K562 (cell line): ENCODE measurements around the gene GIGYF2. TPM values are rescaled to one million over a fixed set of nuclear protein-coding genes. Genes with fewer than 3 reads are reported as not detected.

Source experiments
- ATAC-seq: fragments of 200-7000 bp; cut with Tn5 transposase; 3 replicates; pipeline ENCODE4 v1.9.1; 2020; ENCODE audit warnings: moderate library complexity
- BruUV-seq: library from RNA; stranded (reverse); fragments of 400-500 nt; replicated peaks from 2 replicates; lab custom pipeline; 2021; lab: Mats Ljungman, UMichigan
- CTCF ChIA-PET: fragments of 300-600 bp; formaldehyde crosslinking; extraction: SDS; loops from one replicate; lab custom pipeline; 2021; ENCODE audit warnings: low intra/inter-chr PET ratio; lab: Yijun Ruan, JAX
- POLR2A ChIA-PET: fragments of 300-600, 350-650 bp; sonication (Branson Sonifier 250); formaldehyde crosslinking; extraction: SDS; loops from one replicate; lab custom pipeline; 2021; ENCODE audit warnings: antibody characterized with exemption, inconsistent platforms; lab: Yijun Ruan, JAX
- DNase-seq, 4 experiments: peaks; one replicate each; pipeline versions ENCODE4 v3.0.0 to v3.0.0-alpha.2; 2011 to 2018; ENCODE audit warnings: low spot score in 3 of 4, mixed read lengths in 3 of 4; ENCODE audit errors: extremely low read depth in 1 of 4
- FAIRE-seq: peaks from 2 replicates; lab custom pipeline; 2011; peaks lifted over from hg19 to GRCh38; lab: Jason Lieb, UNC
- H2AFZ ChIP-seq: 2 replicates; pipeline ENCODE4 v1.6.0; 2011; ENCODE audit warnings: low read depth, low read length, control low read depth, inconsistent platforms
- H3K27ac ChIP-seq: fragments of 200-600 bp; 3 replicates; pipeline ENCODE4 v1.8.0; 2011; ENCODE audit warnings: low read depth, mild to moderate bottlenecking, control low read depth, inconsistent platforms, low read length, moderate library complexity, mixed read lengths; ENCODE audit errors: extremely low read depth
- H3K27me3 ChIP-seq, 2 experiments: fragments of 300-600 bp in 1 of 2; 2 replicates in 1 of 2; 3 replicates in 1 of 2; pipeline versions ENCODE4 v1.6.0 to v1.8.0; 2011; ENCODE audit warnings: inconsistent platforms in 2 of 2, low read length in 2 of 2, mild to moderate bottlenecking in 1 of 2, mixed read lengths in 1 of 2, moderate library complexity in 1 of 2; ENCODE audit not compliant: control insufficient read depth in 2 of 2, insufficient read depth in 2 of 2
- H3K36me3 ChIP-seq: fragments of 300-600 bp; 3 replicates; pipeline ENCODE4 v1.8.0; 2011; ENCODE audit warnings: mild to moderate bottlenecking, low read length, inconsistent platforms; ENCODE audit not compliant: control insufficient read depth, insufficient read depth
- H3K4me1 ChIP-seq, 2 experiments: fragments of 200-600 bp in 1 of 2; replicated peaks in 1 of 2; 2 replicates in 1 of 2; 3 replicates in 1 of 2; pipeline versions ENCODE4 v1.5.1 to v1.8.0; 2011; ENCODE audit warnings: inconsistent platforms in 2 of 2, low read length in 2 of 2, mild to moderate bottlenecking in 1 of 2, mixed read lengths in 1 of 2, moderate library complexity in 1 of 2; ENCODE audit not compliant: control insufficient read depth in 2 of 2, insufficient read depth in 2 of 2
- H3K4me2 ChIP-seq: 2 replicates; pipeline ENCODE4 v1.6.1; 2011; ENCODE audit warnings: low read length, control low read depth, inconsistent platforms, mixed read lengths; ENCODE audit not compliant: insufficient read depth
- H3K4me3 ChIP-seq: fragments of 200-600 bp; sonication (generic), shearing (Covaris generic); 2 replicates; pipeline ENCODE4 v1.5.1; 2016; ENCODE audit warnings: control low read depth, inconsistent platforms
- H3K79me2 ChIP-seq: fragments of 200-600 bp; 3 replicates; pipeline ENCODE4 v1.8.0; 2011; ENCODE audit warnings: low read length, inconsistent platforms; ENCODE audit not compliant: control insufficient read depth, insufficient read depth
- H3K9ac ChIP-seq, 2 experiments: 2 replicates each; pipeline versions ENCODE4 v1.6.0 to v1.6.1; 2011; ENCODE audit warnings: low read depth in 2 of 2, low read length in 2 of 2, control low read depth in 1 of 2, inconsistent platforms in 1 of 2, mild to moderate bottlenecking in 1 of 2, mixed read lengths in 1 of 2; ENCODE audit not compliant: insufficient read depth in 1 of 2
- H3K9me1 ChIP-seq: one replicate; pipeline ENCODE4 v1.6.0; 2011; ENCODE audit warnings: inconsistent platforms, mild to moderate bottlenecking, low read length, moderate library complexity; ENCODE audit not compliant: control insufficient read depth, insufficient read depth
- H3K9me3 ChIP-seq: replicated peaks from 2 replicates; pipeline ENCODE4 v1.5.1; 2011; ENCODE audit warnings: low read depth, low read length, inconsistent platforms; ENCODE audit not compliant: control insufficient read depth, insufficient read depth
- H4K20me1 ChIP-seq: replicated peaks from 2 replicates; pipeline ENCODE4 v1.6.1; 2011; ENCODE audit warnings: low read length, inconsistent platforms, mixed read lengths; ENCODE audit not compliant: control insufficient read depth, insufficient read depth
- CXXC5 ChIP-seq: fragments of 250-450 bp; sonication (Bioruptor Pico); IDR thresholded peaks from 2 replicates; pipeline ENCODE4 v1.8.0; 2022; ENCODE audit warnings: inconsistent platforms, mild to moderate bottlenecking, moderate library complexity
- HNRNPK ChIP-seq: fragments of 200-400 bp; formaldehyde crosslinking; IDR thresholded peaks from one replicate; pipeline ENCODE4 v1.6.1; 2018; ENCODE audit warnings: mild to moderate bottlenecking, low read depth, low read length; ENCODE audit not compliant: poor library complexity, severe bottlenecking
- JUND ChIP-seq, 2 experiments: IDR thresholded peaks; 2 replicates in 1 of 2; 3 replicates in 1 of 2; pipeline ENCODE4 v1.6.1; 2011; ENCODE audit warnings: borderline replicate concordance in 2 of 2, low read depth in 2 of 2, low read length in 2 of 2, improper control_type of control experiment in 1 of 2, missing biosample characterization in 1 of 2, missing genetic modification characterization in 1 of 2, missing genetic modification reagents in 1 of 2
- PHF8 ChIP-seq: fragments of 200-600 bp; sonication (generic); IDR thresholded peaks from 2 replicates; pipeline ENCODE4 v1.6.1; 2012; ENCODE audit warnings: mixed run types, mild to moderate bottlenecking, inconsistent platforms, low read length, moderate library complexity, borderline replicate concordance
- RFX1 ChIP-seq: fragments of 450-650 bp; IDR thresholded peaks from 2 replicates; pipeline ENCODE4 v1.6.1; 2016; ENCODE audit warnings: mild to moderate bottlenecking, moderate library complexity
- SMAD1 ChIP-seq: fragments of 150-350 bp; IDR thresholded peaks from 2 replicates; pipeline ENCODE4 v1.6.1; 2014; ENCODE audit warnings: low read length, low read depth; ENCODE audit not compliant: partially characterized antibody
- SMAD4 ChIP-seq: fragments of 250-450 bp; sonication (Bioruptor Pico); conservative IDR thresholded peaks from 2 replicates; pipeline ENCODE4 v1.8.0; 2021; ENCODE audit warnings: inconsistent platforms, mild to moderate bottlenecking, moderate library complexity
- TBP ChIP-seq: optimal IDR thresholded peaks from 2 replicates; pipeline ENCODE3; 2011; ENCODE audit warnings: low read depth, low read length, improper control_type of control experiment
- ZFP1 ChIP-seq: fragments of 450-650 bp; formaldehyde crosslinking; IDR thresholded peaks from 2 replicates; pipeline ENCODE4 v1.4.0; 2020; ENCODE audit warnings: mild to moderate bottlenecking, mixed read lengths
- ZNF121 ChIP-seq: sonication (generic); formaldehyde crosslinking; conservative IDR thresholded peaks from 2 replicates; pipeline ENCODE4 v1.8.0; 2022; ENCODE audit warnings: missing genetic modification reagents
- WGBS: fragments of 100-300 bp; shearing (Covaris generic); methylation state at CpG from one replicate; pipeline ENCODE4 v1.1.6; 2016; ENCODE audit warnings: low coverage, mixed read lengths; ENCODE audit not compliant: insufficient coverage; ENCODE audit errors: missing lambda C conversion rate; 5-methylcytosine and 5-hydroxymethylcytosine counted together
- in situ Hi-C: fragments of 300-500 bp; cut with MboI; formaldehyde crosslinking; loops from 4 replicates; pipeline ENCODE4 v1.15.0; 2018; ENCODE audit warnings: inconsistent platforms, mixed read lengths
- intact Hi-C: fragments of 100-400 bp; cut with micrococcal nuclease; formaldehyde crosslinking; loops from 2 replicates; pipeline ENCODE4 v1.14.2; 2022
- polyA plus RNA-seq, 8 experiments: library from polyadenylated mRNA; depleted of rRNA in 4 of 8; stranded (reverse) in 5 of 8; unstranded in 3 of 8; fragments of >200 nt; fragmentation: Nextera tagmentation in 2 of 8; fragmentation: Illumina TruSeq in 1 of 8; extraction: Ambion mirVana in 2 of 8; extraction: Trizol in 1 of 8; gene quantifications; 2 replicates each; pipeline versions ENCODE4 v1.2.1 to v1.2.3, GENCODE V29; 2011 to 2014; ENCODE audit warnings: inconsistent platforms in 1 of 8, missing spikeins in 1 of 8
- total RNA-seq, 7 experiments: library from RNA; depleted of rRNA in 6 of 7; stranded (reverse); fragments of >200 nt in 6 of 7; fragmentation: Illumina TruSeq in 2 of 7; extraction: Trizol in 2 of 7; gene quantifications; 2 replicates each; pipeline versions ENCODE4 v1.2.1 to v1.2.3, GENCODE V29; 2011 to 2021; ENCODE audit warnings: low replicate concordance in 1 of 7
- TF ChIP-seq, protein P1 (sequence below): fragments of 250-450 bp; sonication (Bioruptor Pico); IDR thresholded peaks from 2 replicates; pipeline ENCODE4 v1.8.0; 2021; ENCODE audit warnings: moderate library complexity, mild to moderate bottlenecking, inconsistent platforms

GIGYF2 gene
- total and polyA plus RNA-seq, 9 of the 15 experiments (the other 6 are each of a cell fraction or from before 2014, with no cell fraction given): 12.7 to 52.7 (median 34.9) TPM

DNA sequence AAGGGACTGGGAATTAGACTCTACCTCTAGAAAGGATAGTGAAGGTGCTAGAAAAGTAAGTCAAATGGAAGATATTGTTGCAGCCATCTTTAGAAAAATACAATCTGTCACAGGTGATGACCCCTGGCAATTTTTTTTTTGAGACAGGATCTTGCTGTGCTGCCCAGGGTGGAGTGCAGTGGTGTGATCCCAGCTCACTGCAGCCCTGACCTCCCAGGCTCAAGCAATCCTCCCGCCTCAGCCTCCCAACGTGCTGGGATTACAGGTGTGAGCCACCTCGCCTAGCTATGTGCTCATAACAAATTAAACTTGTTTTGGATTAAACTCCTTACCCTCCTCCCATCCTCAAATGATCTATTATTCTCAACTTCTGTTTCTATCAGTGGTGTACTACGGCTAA lies 3.8 kb upstream of the GIGYF2 start:
- H4K20me1 ChIP-seq: no peaks in the 10 kb centered on the region
- no peaks in the 10 kb centered on the region for H3K27me3 ChIP-seq
- in situ Hi-C loops: no loop called here
- ATAC-seq (no peak), DNase-seq (no peak), FAIRE-seq (no peak)
- no peak overlapping the region for H3K4me2 ChIP-seq
- H3K4me1 ChIP-seq: peaks cover 3 to 9% of the 10 kb centered on the region in 2 experiments; a peak in 4 of 5 replicates
- intact Hi-C loops: no loop called here
- no TSS peak for BruUV-seq
- 11% methylated on average over 4 of the region's 4 CpGs for WGBS
- no peak overlapping the region for H3K4me3 ChIP-seq
- H3K79me2 ChIP-seq: peaks cover 13% of the 10 kb centered on the region
- H3K9me3 ChIP-seq: no peaks in the 10 kb centered on the region
- H2AFZ ChIP-seq: no peak overlapping the region
- H3K9me1 ChIP-seq: no peaks in the 10 kb centered on the region
- ChIA-PET POLR2A (no interaction called here), CTCF (no interaction called here)
- 0 out of 3 replicates have a peak, but pooled peaks cover under 1% of the 10 kb centered on the region for H3K36me3 ChIP-seq
- H3K9ac ChIP-seq: no peak overlapping the region
- no peak overlapping the region for H3K27ac ChIP-seq
- TF ChIP-seq CXXC5 (CRISPR knock-in tag) (no peak), ZNF121 (CRISPR knock-in tag) (peak; percentile 51), HNRNPK (no peak), SMAD1 (no peak)

DNA sequence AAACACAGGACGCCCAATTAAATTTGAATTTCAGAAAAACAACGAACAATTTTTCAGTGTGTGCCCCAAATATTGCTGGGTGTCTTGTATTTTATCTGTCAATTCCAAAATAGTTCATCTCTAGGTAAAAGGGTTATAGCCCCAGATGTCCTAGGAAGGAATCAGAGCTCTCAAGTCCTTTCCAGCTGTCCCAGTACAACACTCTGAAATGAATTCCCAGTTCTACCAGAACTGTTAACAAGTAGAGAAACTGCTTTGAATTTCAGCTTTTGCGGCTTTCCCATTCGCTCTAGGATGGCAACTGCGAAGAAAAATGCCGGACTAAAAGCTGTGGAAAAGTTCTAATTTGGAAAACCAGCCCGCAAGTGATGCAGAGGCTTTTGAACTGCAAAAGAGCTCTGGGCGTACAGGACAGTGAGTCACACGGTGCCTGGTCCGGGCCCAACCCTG lies 497 bp upstream of the GIGYF2 start:
- in situ Hi-C loops (no loop called here), intact Hi-C loops (no loop called here)
- POLR2A ChIA-PET: interaction anchor here (0.9 to 1.3 kb wide), 2 partner anchors 10 to 13 kb away, joined by 3 to 4 read pairs; no protein-coding TSS in a partner anchor
- H3K36me3 ChIP-seq: peaks cover 20% of the 10 kb centered on the region; the same call in 2 of the 3 replicates
- WGBS: 45% methylated on average over 8 of the region's 10 CpGs
- no TSS peak for BruUV-seq
- peak overlapping the region; percentile 96 for H3K4me3 ChIP-seq
- H3K4me2 ChIP-seq: peak overlapping the region; percentile 96
- H3K9me1 ChIP-seq: no peaks in the 10 kb centered on the region
- 0 out of 2 replicates have a peak, but pooled peaks cover 4% of the 10 kb centered on the region for H4K20me1 ChIP-seq
- peaks cover 46% of the 10 kb centered on the region for H3K79me2 ChIP-seq
- CTCF ChIA-PET: no interaction called here
- peaks cover 9 to 14% of the 10 kb centered on the region in 2 experiments; a peak in 4 of 5 replicates for H3K4me1 ChIP-seq
- H3K27me3 ChIP-seq: no peaks in the 10 kb centered on the region
- H2AFZ ChIP-seq: peak overlapping the region; percentile 99
- H3K9me3 ChIP-seq: no peaks in the 10 kb centered on the region
- no peak for DNase-seq
- no peak for FAIRE-seq
- H3K9ac ChIP-seq: peak overlapping the region; percentile 41 to 54
- ATAC-seq: no peak
- TF ChIP-seq, protein P1, sequence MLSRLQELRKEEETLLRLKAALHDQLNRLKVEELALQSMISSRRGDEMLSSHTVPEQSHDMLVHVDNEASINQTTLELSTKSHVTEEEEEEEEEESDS: no peak
- TF ChIP-seq TBP (no peak), ZFP1 (CRISPR knock-in tag) (no peak), PHF8 (peak; percentile 62; the same call in 1 of the 2 replicates), SMAD4 (CRISPR knock-in tag) (no peak), JUND (IDR thresholded peaks at IDR 0.05; ENCODE audit: borderline replicate concordance, low read depth, low read length) (0 out of 2 replicates have a peak, but pooled peaks have one; percentile 1), JUND (tag; IDR thresholded peaks at IDR 0.05; ENCODE audit: borderline replicate concordance, low read depth, low read length) (no peak), RFX1 (no peak)
- H3K27ac ChIP-seq: no peak overlapping the region
